Measurements from ENCODE around the gene EIF3L. TPM values are rescaled to one million over a fixed set of nuclear protein-coding genes. Genes with fewer than 3 reads are reported as not detected.

EIF3L gene
- total RNA-seq, 1 donor from 2014 or later = 606 TPM

DNA sequence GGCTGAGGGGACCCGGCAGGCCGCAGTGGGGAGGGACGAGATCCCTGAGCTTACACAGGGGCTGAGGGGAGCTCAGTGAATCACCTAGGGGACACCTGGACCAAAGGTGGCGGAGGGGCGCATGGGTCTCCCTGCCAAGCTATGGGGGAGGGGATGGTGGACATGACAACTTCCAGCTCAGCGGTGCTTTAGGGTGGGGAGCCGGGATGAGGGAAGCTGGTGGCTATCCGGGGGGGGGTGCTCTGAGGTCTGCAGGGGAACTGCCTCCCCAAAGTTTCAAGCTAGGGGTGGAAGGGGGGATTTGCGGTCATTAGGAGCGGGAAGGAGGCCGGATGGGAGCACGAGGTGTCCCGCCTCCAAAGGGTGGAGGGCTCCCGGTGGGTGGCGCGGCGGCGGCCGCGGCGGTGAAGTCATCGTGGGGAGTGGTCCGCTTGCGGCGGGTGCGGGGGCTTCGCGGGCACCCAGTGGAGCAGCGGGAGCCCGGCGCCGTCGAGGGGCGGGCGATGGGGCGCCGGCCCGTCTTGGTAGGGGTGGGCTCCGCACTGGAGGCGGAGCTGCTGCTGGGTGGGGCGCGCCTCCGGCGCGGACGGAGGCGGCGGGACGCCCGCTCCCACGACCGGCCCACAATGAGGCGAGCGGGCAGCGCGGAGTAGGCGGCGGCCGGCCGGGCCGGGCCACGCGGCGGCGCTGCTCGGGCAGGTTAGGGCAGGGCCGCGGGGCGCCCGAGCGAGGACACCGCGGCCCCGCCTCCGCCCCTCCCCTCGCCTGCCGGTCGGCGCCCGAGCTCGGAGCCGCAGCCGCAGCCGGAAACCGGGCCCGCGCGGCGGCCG, 56.5 kb downstream of the EIF3L start, which contains the start of gene MICALL1:
MICALL1 (plus strand) TSS at position 764 of the 830 bp plus-strand sequence. CDS start 126 bp downstream, outside the sequence.
- DNase-seq = peak; percentile 77

DNA sequence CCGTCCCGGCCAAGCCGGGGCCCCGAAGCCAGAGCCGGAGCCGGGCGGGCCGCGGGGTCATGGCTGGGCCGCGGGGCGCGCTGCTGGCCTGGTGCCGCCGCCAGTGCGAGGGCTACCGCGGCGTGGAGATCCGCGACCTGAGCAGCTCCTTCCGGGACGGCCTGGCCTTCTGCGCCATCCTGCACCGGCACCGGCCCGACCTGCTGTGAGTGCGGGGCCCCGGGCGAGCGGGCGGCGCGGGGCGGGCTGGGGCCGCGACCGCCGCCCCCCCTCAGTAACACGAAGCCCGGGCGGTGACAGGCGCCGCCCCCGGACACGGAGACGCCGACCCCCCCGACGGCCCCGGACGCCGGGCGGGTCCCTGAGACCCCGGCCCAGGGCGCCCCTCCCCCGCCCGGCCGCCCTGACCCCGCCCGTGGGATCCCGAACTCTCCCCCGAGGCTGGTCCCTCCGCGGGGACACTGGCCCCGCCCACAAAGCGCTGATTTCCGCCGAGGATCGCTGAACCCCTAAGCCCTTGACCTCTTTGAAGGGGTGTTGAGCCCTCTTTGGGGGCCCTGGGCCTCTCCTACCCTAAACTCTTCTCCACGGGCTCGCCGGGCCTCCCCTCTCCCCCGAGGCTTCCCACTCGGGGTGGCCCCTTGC, 57.3 kb downstream of the EIF3L start:
- no peak for DNase-seq

DNA sequence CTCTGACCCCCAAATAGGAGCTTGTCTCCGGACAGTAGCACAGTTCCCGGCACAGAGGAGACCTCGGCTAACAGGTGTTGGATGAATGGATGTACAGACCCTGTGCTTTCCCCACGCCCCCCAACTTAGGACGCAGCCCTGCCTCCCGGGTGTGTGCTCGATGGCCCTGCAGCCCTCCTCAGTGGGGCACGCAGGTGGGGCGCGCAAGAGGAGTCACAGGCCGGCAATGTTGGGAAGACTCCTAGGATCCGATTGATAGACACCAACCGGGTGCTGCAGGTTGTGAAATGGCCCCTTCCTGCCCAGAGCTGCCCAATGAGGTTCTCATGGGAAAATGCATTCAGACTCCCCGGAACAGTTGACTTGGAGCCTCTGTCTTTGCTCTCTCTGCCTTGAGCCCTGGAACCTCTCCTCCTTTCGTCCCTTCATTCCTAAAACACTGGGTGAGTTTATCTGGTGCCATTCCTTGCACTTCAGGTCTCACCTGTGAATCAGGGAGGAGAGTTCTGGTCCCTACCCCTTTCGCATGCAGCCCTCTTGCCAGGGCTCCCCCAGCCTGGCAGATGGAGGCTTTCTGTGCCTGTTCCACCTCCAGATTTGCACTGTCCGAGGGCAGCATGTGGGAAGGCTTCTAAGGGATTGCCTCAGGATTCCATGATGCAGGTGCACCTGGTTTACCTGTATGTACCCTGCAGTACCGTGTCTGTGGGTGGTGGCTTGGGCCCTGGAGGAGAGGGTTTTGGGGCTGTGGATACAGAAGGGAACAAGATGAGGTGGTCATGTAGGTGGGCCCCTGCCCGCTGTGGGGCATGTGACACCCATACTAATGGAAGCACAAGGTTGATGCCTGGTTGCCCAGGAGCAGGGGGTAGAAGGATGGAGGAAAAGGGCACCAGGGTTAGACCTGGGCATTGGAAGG, 58.1 kb downstream of the EIF3L start:
- no peak for DNase-seq

DNA sequence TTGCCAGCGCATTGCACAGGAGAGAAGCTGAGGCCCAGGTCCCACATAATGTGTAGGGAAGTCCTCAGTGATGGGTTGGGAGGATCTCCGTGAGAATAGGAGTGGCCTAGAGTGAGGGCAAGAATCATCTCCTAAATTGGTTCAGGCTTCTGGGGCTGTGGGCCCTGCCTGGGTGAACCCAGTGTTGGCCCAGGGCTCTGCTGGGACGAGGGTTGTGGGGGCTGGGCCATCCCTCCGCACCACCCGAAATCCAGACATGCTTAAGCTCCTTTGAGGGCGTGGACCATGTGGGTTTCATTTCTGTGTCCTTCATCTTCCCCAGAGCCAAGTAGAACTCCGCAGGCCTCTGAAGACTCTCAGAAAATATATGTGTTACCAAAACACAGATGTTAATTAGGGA, 60.5 kb downstream of the EIF3L start:
- peak; percentile 47 for DNase-seq

DNA sequence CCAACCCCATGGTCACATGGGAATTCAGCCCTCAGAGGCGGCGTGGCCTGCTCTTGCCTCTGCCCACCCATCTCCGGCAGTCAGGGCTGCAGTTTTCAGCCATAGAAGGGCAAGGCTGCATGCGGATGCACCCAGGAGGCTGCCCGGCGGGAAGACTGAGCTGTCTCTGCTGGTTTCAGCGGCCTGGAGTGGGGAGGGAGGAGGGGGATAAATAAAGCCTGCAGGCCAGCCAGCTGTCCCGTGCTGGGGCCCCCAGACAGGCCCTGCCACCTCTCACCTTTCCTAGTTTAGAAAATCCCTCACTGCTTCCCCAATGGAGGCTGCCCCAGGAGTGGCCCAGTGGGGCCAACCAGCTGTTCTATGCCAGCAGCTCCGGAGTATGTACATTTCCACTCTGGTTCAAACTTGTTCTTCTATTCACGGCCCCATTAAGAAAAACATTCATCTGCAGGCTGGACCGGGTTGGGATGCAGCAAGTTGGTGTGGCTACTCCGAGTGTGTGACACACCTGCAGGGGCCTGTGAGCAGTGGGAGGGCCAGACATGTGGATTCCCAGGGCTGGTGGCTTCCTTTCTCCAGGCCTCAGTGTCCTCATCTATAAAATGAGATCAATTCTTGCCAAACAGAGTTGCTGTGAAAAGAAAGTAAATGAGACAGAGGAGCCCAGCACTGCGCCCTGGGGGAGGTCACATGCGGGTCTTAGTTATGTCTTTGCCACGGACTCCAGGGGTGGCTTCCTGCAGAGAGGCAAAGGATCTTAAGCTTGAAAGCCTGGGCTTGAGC, 61.9 kb downstream of the EIF3L start:
- peak; percentile 77 for DNase-seq

DNA sequence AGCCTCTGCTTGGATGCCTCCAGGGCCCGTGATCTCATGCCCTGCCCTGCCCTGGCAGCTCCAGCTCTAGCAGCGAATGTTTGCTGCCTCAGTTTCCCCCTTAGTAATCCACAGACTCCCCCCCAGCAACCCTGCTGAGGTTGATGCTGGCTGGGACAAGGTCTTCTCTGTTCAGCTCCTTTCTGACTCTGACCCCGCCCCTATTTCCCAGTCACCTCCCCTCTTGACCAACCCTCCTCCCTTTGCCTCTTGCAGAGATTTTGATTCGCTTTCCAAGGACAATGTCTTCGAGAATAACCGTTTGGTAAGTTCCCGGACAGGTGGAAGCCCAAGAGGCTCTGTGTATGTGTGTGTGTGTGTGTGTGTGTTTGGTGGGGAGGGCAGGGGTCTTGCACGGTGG, 62.5 kb downstream of the EIF3L start:
- no peak for DNase-seq

DNA sequence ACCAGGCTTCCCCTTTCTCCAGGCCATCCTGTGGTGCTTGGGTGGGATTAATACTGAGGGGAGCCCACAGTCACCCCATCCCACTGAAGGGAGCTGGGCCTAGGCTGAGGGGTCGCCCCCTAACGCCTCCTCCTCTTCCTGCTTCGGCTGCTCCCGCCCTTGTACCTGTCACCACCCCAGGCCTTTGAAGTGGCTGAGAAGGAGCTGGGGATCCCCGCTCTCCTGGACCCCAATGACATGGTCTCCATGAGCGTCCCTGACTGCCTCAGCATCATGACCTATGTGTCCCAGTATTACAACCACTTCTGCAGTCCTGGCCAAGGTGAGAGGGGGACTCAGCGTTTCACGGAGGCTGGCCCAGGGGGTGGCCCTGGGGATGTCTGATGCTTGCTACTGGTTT, 63.0 kb downstream of the EIF3L start:
- no peak for DNase-seq

DNA sequence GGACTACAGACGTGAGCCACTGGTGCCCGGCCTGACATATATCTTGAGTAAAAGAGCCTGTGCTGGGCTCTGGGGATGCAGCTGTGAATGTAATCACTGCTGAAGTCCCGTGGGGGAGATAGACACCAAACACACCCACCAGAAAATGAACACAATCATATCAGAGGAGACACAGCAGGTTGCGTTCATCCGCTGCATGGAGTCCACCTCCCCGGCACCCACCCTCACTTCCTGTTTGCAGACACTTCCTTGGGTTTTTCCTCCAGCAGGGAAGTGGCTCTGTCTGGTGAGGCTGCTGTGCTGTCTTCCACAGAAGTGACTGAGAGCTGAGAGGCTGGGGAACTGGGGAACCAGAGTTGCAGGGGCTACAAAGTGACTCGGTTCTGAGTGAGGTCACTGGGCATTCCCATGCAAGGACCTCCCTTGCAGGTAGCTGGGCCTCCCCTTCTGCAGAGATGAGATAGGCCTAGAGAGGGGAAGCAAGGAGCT, 64.1 kb downstream of the EIF3L start:
- no peak for DNase-seq

DNA sequence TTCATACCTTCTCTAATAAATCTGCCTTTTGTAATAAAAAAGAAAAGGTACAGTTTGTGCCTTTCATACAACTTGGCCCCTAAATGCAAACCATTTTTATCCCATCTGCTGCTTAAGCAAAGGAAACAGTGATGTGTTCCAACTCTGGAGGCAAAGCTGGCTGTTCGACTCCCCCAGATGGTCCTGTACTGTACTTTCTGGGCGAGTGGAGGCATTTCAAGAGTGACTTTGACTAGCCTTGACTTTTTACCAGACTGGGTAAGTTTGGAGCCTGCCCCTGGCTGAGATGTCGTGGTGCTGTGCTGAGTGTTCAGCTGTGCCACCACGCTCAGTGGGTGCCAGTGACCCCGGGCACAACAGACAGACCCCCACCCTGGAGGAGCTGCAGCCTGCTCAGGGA, 67.1 kb downstream of the EIF3L start:
- no peak for DNase-seq

DNA sequence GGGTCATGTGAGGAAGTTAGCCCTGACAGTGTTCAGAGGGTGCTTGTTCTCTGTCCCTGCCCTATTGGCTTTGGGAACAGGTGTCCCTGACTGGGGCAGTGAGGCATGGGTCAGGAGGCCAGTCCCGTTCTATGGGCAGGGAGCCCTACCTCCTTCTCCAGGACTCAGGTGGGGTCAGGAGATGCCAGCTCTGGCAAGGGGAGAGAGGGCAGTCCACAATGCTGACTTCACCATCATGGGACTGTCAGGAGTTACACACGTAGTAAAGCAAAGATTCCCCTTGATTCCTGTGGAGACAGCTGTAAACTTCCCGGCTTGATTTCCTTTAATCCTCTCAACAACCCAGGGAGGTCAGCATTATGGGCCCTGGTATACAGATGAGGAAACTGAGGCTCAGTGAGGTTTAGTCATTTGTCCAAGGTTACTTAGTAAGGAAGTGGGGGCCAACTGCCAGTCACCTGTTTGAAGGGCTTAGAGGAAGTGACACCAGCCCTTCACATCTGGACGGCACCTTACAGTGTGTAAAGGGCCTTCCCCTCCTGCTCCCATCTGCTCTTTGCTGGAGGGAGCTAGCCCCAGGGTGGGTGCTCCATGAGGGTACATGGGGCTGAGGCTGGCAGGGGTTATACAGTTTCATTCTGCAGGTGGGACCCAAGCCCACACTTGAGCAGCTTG, 68.8 kb downstream of the EIF3L start:
- DNase-seq = no peak

DNA sequence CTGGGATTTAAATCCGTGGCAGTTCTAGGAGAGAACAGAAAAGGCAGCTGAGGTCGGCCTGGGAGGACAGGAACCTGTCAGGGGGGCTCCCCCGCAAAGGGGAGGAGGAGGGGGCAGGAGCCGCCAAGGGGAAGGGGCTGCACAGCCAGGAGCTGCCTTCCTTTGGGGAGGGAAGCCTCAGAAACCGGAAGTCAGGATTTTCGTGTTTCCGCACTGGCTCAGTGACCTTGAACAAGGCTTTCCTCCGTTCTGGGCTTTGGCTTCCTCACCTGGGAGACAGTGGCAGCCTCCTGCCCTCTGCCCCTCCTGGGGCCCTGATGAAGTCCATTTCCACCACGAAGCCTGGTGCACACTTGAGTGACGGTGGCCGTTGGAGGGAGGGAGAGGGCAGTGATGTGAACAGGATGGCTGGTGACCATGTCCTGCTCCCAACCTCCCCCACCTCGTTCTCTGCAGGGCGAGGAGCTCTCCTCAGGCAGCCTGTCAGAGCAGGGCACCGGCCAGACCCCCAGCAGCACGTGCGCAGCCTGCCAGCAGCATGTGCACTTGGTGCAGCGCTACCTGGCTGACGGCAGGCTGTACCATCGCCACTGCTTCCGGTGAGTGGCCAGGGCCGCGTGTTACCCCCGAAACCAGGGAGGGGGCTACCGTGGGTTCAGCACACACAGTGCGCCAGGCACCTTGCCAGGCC, 69.5 kb downstream of the EIF3L start:
- DNase-seq = no peak

DNA sequence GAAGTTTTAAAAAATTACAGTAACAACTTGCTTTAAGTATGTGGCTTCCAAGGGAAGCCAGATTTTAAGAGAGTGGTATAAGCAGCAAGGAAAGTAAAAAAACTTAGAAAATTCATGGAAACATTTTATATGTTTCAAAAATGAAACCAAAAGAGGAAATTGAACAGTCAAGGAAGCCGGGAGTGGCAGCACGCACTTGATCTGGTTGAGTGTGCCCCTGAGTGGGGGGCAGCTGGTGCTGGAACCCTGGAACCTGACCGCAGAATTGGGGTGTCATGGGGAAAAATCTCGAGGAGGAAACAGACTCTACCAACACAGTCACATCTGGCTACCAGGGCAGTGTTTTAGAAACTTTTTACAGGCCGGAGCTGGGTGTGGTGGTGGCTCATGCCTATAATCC, 70.9 kb downstream of the EIF3L start:
- no peak for DNase-seq

DNA sequence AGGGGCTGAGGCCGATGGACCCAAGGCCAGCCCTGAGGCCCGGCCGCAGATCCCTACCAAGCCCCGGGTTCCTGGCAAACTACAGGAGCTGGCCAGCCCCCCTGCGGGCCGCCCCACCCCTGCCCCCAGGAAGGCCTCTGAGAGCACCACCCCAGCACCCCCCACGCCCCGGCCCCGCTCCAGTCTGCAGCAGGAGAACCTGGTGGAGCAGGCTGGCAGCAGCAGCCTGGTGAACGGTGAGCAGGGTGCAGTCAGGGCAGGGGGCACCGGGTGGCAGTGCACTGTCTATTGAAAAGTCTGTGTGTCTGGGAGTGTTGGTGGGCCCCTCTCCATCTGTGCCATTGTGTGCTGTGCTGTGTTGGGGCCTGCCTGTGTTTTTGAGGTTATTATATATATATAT, 73.0 kb downstream of the EIF3L start:
- DNase-seq = no peak

DNA sequence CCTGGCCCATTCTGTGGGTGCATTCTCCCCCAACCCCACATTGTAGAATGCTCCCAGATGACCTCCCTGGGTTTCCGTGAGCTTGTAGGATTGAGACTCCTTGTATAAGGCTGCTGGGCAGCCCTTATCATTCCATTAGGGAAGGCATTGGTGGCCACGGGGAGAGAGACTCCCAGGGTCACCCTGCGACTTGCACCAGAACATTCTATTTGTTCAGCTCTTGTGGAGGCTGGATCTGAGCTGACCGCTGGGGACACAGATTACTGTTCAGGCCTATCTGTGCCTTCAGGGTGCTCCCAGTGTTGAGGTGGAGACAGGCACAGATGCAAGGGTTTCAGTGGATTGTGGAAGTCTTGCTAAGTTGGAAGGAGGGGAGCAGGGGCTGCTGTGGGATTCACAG, 74.7 kb downstream of the EIF3L start:
- DNase-seq = no peak

DNA sequence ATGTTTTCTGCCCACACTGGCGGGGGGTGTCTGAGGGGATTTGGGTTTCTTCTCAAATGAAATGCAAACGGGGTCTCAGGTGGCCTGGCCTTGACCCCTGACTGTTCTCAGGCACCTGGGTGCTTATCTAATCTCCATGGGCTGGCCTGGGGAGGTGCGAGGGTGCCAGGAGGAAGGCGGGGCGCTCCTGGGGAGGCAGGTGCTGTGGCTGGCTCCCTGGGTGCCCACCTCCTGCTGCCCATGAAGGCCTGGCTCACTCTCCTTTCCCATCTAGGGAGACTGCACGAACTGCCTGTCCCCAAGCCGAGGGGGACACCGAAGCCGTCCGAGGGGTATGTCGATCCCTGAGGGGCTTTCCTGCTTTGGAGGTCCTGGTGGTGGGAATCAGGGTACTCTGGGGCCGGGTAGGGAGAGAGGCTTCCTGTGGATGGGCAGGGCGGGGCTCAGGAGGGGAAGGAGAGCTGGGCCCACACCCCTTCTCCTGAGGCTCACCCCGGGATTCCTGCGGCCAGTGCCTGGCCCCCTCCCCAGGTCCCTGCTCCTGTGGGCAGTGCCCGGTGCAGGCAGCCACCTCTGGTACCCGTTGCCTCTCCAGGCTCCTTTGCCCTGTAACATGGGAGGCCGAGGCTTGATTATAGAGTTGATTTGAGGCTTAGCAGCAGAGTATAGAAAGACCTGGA, 75.3 kb downstream of the EIF3L start:
- DNase-seq = no peak

DNA sequence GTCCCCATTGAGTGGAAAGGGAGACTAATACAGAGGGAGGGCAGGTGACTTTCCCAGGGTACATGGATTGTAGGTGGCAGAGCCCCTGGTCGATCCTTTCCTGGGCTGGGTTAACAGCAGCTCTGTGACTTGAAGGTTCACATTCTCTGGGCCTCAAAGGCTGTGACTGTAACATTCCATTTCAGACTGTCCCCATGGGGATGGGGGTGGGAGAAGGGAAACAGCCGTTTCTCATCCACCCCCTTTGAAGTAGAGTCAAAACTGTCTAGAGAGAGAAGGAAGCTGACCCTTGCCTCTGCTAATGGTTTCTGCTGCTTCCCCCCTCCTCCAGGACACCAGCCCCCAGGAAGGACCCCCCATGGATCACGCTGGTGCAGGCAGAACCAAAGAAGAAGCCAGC, 76.1 kb downstream of the EIF3L start:
- DNase-seq = no peak

DNA sequence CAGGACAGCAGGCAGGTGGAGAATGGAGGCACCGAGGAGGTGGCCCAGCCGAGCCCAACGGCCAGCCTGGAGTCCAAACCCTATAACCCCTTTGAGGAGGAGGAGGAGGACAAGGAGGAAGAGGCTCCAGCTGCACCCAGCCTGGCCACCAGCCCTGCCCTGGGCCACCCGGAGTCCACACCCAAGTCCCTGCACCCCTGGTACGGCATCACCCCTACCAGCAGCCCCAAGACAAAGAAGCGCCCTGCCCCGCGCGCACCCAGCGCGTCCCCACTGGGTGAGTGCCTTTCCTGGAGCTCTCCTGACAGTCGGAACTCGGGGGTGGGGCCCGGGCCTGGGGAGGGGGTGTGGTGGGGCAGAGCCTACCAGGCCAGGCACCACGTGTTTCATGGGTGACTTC, 76.5 kb downstream of the EIF3L start:
- DNase-seq = no peak

DNA sequence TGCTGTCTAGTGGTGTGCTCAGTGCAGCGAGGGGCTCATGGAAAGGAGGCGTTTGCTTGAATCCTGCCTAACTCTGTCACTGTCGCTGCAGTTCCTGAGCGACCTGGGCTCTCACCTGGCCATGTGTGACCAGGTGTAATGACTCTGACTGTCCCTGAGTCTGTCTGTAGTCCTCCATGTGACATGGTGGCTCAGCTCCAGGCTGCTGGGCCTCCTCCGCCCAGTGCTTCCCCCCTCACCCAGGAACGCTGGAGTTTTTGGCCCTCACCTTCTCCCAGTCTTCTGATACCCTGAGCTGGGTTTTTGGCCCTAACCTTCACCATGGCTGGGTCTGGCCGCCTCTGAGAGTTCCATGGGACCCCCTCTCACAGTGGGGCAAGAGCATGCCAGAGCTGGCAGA, 77.1 kb downstream of the EIF3L start:
- DNase-seq = no peak

DNA sequence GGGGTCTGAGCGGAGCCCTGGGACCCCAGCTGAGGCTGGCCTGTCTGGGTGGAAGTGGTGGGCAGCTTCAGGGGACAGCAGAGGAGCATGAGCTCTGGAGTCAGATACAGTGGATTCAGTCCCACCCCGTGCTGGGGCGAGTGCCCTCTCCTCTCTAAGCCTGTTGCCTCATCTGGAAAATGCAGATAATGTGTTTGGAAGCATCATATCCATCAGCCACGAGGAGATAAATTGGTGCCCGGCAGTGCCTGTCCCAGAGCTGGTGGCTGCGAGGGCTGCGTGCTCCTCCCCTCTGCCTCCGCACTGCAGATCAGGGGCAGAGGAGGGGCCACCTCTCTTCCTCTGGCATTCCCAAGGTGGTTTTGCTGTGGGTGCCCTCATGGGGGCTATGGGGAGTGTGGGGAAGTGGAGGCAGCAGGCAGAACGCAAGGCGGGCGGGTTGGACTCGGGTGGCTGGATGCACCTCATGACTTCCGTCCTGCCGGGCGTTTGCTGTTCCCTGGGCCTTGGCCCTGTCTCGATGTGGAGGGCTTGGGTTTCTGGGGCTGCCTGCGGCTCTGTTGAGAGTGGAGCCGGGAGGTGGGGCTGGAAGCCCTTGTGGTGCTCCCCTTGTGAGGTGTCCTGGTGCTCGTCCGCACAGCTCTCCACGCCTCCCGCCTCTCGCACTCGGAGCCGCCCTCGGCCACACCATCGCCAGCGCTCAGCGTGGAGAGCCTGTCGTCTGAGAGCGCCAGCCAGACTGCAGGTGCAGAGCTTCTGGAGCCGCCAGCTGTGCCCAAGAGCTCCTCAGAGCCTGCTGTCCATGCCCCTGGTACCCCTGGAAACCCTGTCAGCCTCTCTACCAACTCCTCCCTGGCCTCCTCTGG, 77.8 kb downstream of the EIF3L start:
- DNase-seq = no peak
